Left ventricle myocardium inferior (tissue), 1 donor: ENCODE results near the gene SETD7. TPM values are rescaled to one million over a fixed set of nuclear protein-coding genes. Genes with fewer than 3 reads are reported as not detected.

Experiments used
- DNase-seq: peaks from one replicate; pipeline ENCODE4 v3.0.0-alpha.2; 2020
- H3K27ac ChIP-seq: fragments of 200-600 bp; replicated peaks from 2 replicates; pipeline ENCODE4 v1.8.0; 2021
- H3K27me3 ChIP-seq: fragments of 200-600 bp; 2 replicates; pipeline ENCODE4 v1.8.0; 2021; ENCODE audit warnings: low read depth
- H3K36me3 ChIP-seq: fragments of 200-600 bp; 2 replicates; pipeline ENCODE4 v1.8.0; 2021
- H3K4me1 ChIP-seq: fragments of 200-600 bp; 2 replicates; pipeline ENCODE4 v1.8.0; 2021
- H3K4me3 ChIP-seq: fragments of 200-600 bp; 2 replicates; pipeline ENCODE4 v1.8.0; 2021; ENCODE audit warnings: mild to moderate bottlenecking, moderate library complexity
- H3K9me3 ChIP-seq: fragments of 200-600 bp; replicated peaks from 2 replicates; pipeline ENCODE4 v1.8.0; 2021
- intact Hi-C: fragments of 100-400 bp; cut with micrococcal nuclease; formaldehyde crosslinking; loops from one replicate; pipeline ENCODE4 v1.11.0; 2022
- total RNA-seq: library from RNA; stranded (reverse); fragmentation: NEBNext Ultra II Directional; extraction: Animal tissue kit (Norgen Biotek cat#: 25700); gene quantifications from one replicate; pipeline ENCODE4 v1.2.1, GENCODE V29; 2021
- TF ChIP-seq, protein P1 (sequence below): fragments of 200-600 bp; IDR thresholded peaks from 2 replicates; pipeline ENCODE4 v1.8.0; 2021; ENCODE audit warnings: antibody characterized with exemption, mild to moderate bottlenecking, borderline replicate concordance
- donor health status: DM: no; HTN: yes; CAD: no; lungs with severe emphysema.

Gene SETD7
- total RNA-seq, 1 donor from 2014 or later: 50.7 TPM

DNA sequence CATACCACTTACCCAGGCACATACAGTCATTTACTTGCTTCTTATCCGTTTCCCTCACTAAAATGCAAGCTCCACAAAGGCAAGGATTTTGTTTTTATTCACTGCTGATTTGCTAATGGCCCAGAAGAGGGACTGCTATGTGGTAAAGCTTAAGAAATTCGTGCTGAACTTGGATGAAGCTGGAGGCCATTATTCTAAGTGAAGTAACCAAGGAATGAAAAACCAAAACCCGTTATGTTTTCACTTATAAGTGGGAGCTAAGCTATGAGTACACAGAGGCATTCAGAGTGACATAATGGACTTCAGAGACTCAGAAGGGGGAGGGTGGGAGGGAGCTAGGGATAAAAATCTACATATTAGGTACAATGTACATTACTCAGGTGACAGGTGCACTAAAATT is 54.9 kb downstream of the SETD7 start:
- TF ChIP-seq, protein P1, sequence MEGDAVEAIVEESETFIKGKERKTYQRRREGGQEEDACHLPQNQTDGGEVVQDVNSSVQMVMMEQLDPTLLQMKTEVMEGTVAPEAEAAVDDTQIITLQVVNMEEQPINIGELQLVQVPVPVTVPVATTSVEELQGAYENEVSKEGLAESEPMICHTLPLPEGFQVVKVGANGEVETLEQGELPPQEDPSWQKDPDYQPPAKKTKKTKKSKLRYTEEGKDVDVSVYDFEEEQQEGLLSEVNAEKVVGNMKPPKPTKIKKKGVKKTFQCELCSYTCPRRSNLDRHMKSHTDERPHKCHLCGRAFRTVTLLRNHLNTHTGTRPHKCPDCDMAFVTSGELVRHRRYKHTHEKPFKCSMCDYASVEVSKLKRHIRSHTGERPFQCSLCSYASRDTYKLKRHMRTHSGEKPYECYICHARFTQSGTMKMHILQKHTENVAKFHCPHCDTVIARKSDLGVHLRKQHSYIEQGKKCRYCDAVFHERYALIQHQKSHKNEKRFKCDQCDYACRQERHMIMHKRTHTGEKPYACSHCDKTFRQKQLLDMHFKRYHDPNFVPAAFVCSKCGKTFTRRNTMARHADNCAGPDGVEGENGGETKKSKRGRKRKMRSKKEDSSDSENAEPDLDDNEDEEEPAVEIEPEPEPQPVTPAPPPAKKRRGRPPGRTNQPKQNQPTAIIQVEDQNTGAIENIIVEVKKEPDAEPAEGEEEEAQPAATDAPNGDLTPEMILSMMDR: no peak
- H3K4me3 ChIP-seq: no peak overlapping the region
- no peak overlapping the region for H3K27ac ChIP-seq
- H3K9me3 ChIP-seq: no peaks in the 10 kb centered on the region
- no peaks in the 10 kb centered on the region for H3K27me3 ChIP-seq
- intact Hi-C loops: loop anchor here (10.0 kb wide), 1 partner anchor 86 kb away; no protein-coding TSS in a partner anchor
- H3K36me3 ChIP-seq: peaks cover 6% of the 10 kb centered on the region
- no peak for DNase-seq
- peaks cover 4% of the 10 kb centered on the region for H3K4me1 ChIP-seq

- Histone ChIP-seq H3K36me3 (peaks cover 6% of the 10 kb centered on the region), H3K4me3 (no peak overlapping the region), H3K4me1 (peaks cover 6% of the 10 kb centered on the region), H3K27ac (no peak overlapping the region), H3K27me3 (no peaks in the 10 kb centered on the region), H3K9me3 (no peaks in the 10 kb centered on the region)
- intact Hi-C loops: no loop called here
- TF ChIP-seq, protein P1: no peak
- no peak for DNase-seq
Measured at GRCh38 chr4:139499186-139499585, 56.8 kb downstream of the SETD7 start.

- peak overlapping the region; percentile 39 for H3K27ac ChIP-seq
- TF ChIP-seq, protein P1: no peak
- intact Hi-C loops: no loop called here
- no peaks in the 10 kb centered on the region for H3K9me3 ChIP-seq
- no peak overlapping the region for H3K4me3 ChIP-seq
- H3K4me1 ChIP-seq: peaks cover 13% of the 10 kb centered on the region
- DNase-seq: no peak
- H3K36me3 ChIP-seq: no peaks in the 10 kb centered on the region
- H3K27me3 ChIP-seq: no peaks in the 10 kb centered on the region
Measured at GRCh38 chr4:139493176-139493575, 62.8 kb downstream of the SETD7 start.

GRCh38 chr4:139492429-139492828 is 63.6 kb downstream of the SETD7 start:
- no peak for DNase-seq
- intact Hi-C loops: no loop called here
- no peaks in the 10 kb centered on the region for H3K27me3 ChIP-seq
- H3K4me1 ChIP-seq: peaks cover 13% of the 10 kb centered on the region
- no peaks in the 10 kb centered on the region for H3K36me3 ChIP-seq
- H3K4me3 ChIP-seq: no peak overlapping the region
- no peaks in the 10 kb centered on the region for H3K9me3 ChIP-seq
- TF ChIP-seq, protein P1: no peak
- H3K27ac ChIP-seq: no peak overlapping the region

DNA sequence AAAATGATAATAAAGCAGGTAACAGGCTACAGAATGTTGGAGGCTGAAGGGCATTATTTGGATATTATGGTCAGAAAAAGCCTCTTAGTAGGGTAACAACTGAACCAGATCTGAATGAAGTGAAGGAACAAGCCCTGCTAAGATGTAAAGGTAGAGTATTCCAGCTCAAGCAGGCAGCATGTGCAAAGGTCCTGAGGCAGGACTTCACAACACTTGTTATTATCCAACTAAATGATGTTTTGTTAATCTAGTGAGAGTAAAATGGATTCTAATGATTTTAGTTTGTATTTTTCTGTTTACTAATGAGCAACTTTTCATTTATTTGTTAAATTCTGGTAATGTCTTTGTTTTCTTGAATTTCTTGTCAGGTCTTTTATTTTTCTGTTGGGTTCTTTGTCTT is 66.4 kb downstream of the SETD7 start:
- intact Hi-C loops: no loop called here
- Histone ChIP-seq H3K4me3 (no peak overlapping the region), H3K27ac (no peak overlapping the region), H3K9me3 (no peaks in the 10 kb centered on the region), H3K36me3 (no peaks in the 10 kb centered on the region), H3K27me3 (no peaks in the 10 kb centered on the region), H3K4me1 (peaks cover 7% of the 10 kb centered on the region)
- TF ChIP-seq, protein P1: no peak
- DNase-seq: no peak

- no peak for DNase-seq
- Histone ChIP-seq H3K4me1 (peaks cover 5% of the 10 kb centered on the region), H3K36me3 (no peaks in the 10 kb centered on the region), H3K4me3 (no peak overlapping the region), H3K27me3 (no peaks in the 10 kb centered on the region), H3K9me3 (no peaks in the 10 kb centered on the region), H3K27ac (no peak overlapping the region)
- intact Hi-C loops: no loop called here
- TF ChIP-seq, protein P1: no peak
Measured at GRCh38 chr4:139488442-139488841, 67.6 kb downstream of the SETD7 start.
